Liver (tissue), 10 donors: ENCODE data around the gene KANSL2. TPM values are rescaled to one million over a fixed set of nuclear protein-coding genes. Genes with fewer than 3 reads are reported as not detected.
A peak's percentile ranks its signal among the peaks of the same experiment; 100 is the strongest.

Experiments
- DNase-seq: peaks from one replicate; pipeline ENCODE4 v3.0.0-alpha.2; 2017; ENCODE audit warnings: low spot score
- H3K27ac ChIP-seq, 2 donors: one replicate each; pipeline ENCODE4 v1.7.0; 2013; ENCODE audit warnings: inconsistent platforms in 2 of 2, low read length in 2 of 2, control low read depth in 1 of 2, low read depth in 1 of 2, mild to moderate bottlenecking in 1 of 2
- H3K27me3 ChIP-seq, 4 donors: one replicate each; pipeline versions ENCODE4 v1.6.1 to v1.7.0; 2013; ENCODE audit warnings: low read length in 3 of 4, inconsistent platforms in 1 of 4, mild to moderate bottlenecking in 1 of 4, moderate library complexity in 1 of 4; ENCODE audit not compliant: control insufficient read depth in 4 of 4, insufficient read depth in 4 of 4
- H3K36me3 ChIP-seq, 4 donors: one replicate each; pipeline versions ENCODE4 v1.6.1 to v1.7.0; 2013; ENCODE audit warnings: low read length in 3 of 4, mild to moderate bottlenecking in 3 of 4, low read depth in 1 of 4, moderate library complexity in 1 of 4; ENCODE audit not compliant: control insufficient read depth in 4 of 4, insufficient read depth in 3 of 4
- H3K4me1 ChIP-seq, 4 donors: one replicate each; pipeline versions ENCODE4 v1.6.1 to v1.7.0; 2013; ENCODE audit warnings: low read length in 3 of 4, mild to moderate bottlenecking in 3 of 4, moderate library complexity in 1 of 4; ENCODE audit not compliant: control insufficient read depth in 4 of 4, insufficient read depth in 4 of 4
- H3K4me3 ChIP-seq, 3 donors: one replicate each; pipeline versions ENCODE4 v1.6.1 to v1.7.0; 2013; ENCODE audit warnings: low read length in 3 of 3, control low read depth in 1 of 3, low read depth in 1 of 3, mild to moderate bottlenecking in 1 of 3
- H3K9ac ChIP-seq, 2 donors: one replicate each; pipeline ENCODE4 v1.7.0; 2013; ENCODE audit warnings: low read length in 2 of 2, mild to moderate bottlenecking in 2 of 2, moderate library complexity in 2 of 2, control low read depth in 1 of 2, low read depth in 1 of 2
- H3K9me3 ChIP-seq, 4 donors: one replicate each; pipeline versions ENCODE4 v1.6.1 to v1.7.0; 2013; ENCODE audit warnings: low read length in 3 of 4; ENCODE audit not compliant: control insufficient read depth in 4 of 4
- ATF3 ChIP-seq: IDR thresholded peaks from 2 replicates; pipeline ENCODE4 v1.6.1; 2016; ENCODE audit warnings: antibody characterized with exemption
- FOXA1 ChIP-seq: IDR thresholded peaks from 2 replicates; pipeline ENCODE4 v1.6.1; 2016; ENCODE audit warnings: antibody characterized with exemption
- FOXA2 ChIP-seq: IDR thresholded peaks from 2 replicates; pipeline ENCODE4 v1.6.1; 2016; ENCODE audit warnings: antibody characterized with exemption
- GABPA ChIP-seq, 2 donors: IDR thresholded peaks in 1 of 2; conservative IDR thresholded peaks in 1 of 2; 2 replicates each; pipeline ENCODE4 v1.6.1; 2016; ENCODE audit warnings: antibody characterized with exemption in 2 of 2, mild to moderate bottlenecking in 1 of 2, moderate library complexity in 1 of 2
- HNF4A ChIP-seq, 2 donors: conservative IDR thresholded peaks; 2 replicates each; pipeline ENCODE4 v1.6.1; 2016; ENCODE audit warnings: antibody characterized with exemption in 2 of 2, mild to moderate bottlenecking in 2 of 2
- HNF4G ChIP-seq: IDR thresholded peaks from 2 replicates; pipeline ENCODE4 v1.6.1; 2016; ENCODE audit warnings: antibody characterized with exemption
- JUND ChIP-seq, 2 donors: IDR thresholded peaks; 2 replicates each; pipeline ENCODE4 v1.6.1; 2016; ENCODE audit warnings: antibody characterized with exemption in 2 of 2
- RAD21 ChIP-seq, 2 donors: IDR thresholded peaks; 2 replicates each; pipeline ENCODE4 v1.6.1; 2016; ENCODE audit warnings: antibody characterized with exemption in 2 of 2, mild to moderate bottlenecking in 2 of 2
- RXRA ChIP-seq, 2 donors: IDR thresholded peaks; 2 replicates each; pipeline ENCODE4 v1.6.1; 2017 to 2018; ENCODE audit warnings: antibody characterized with exemption in 2 of 2, mild to moderate bottlenecking in 1 of 2
- YY1 ChIP-seq: IDR thresholded peaks from 2 replicates; pipeline ENCODE4 v1.6.1; 2016; ENCODE audit warnings: antibody characterized with exemption, mild to moderate bottlenecking
- WGBS: extraction: QIAGEN DNeasy Blood & Tissue Kit; methylation state at CpG from one replicate; pipeline ENCODE4 v1.1.7; 2013; 5-methylcytosine and 5-hydroxymethylcytosine counted together
- polyA plus RNA-seq, 2 donors: library from polyadenylated mRNA; stranded (reverse) in 1 of 2; unstranded in 1 of 2; fragments of 200-250 nt in 1 of 2; fragments of >200 nt in 1 of 2; fragmentation: Nextera tagmentation in 1 of 2; extraction: Ambion mirVana in 1 of 2; gene quantifications; one replicate each; pipeline versions ENCODE4 v1.2.1 to v1.2.3, GENCODE V29; 2013 to 2015
- small RNA-seq: library from RNA; depleted of rRNA; stranded (forward); fragments of <200 nt; gene quantifications from one replicate; pipeline ENCODE3, GENCODE V24; 2014
- total RNA-seq, 2 donors: library from RNA; depleted of rRNA; stranded (reverse); fragments of >200 nt; gene quantifications; one replicate each; pipeline ENCODE4 v1.2.3, GENCODE V29; 2014
- TF ChIP-seq, protein P1 (sequence below): fragments of 150-350 bp; IDR thresholded peaks from 2 replicates; pipeline ENCODE4 v1.5.1; 2017; ENCODE audit warnings: improper control_type of control experiment, low read depth, low read length; ENCODE audit not compliant: missing input control
- TF ChIP-seq, protein P2 (sequence below): IDR thresholded peaks from 2 replicates; pipeline ENCODE4 v1.6.1; 2016; ENCODE audit warnings: antibody characterized with exemption
- donor health status: healthy.
- donor health status: healthy.
- donor health status: healthy.
- donor health status: healthy.
- donor health status: healthy.

Gene KANSL2
- total and polyA plus RNA-seq, 4 donors: 7.0 to 23.0 (median 14.8) TPM

DNA sequence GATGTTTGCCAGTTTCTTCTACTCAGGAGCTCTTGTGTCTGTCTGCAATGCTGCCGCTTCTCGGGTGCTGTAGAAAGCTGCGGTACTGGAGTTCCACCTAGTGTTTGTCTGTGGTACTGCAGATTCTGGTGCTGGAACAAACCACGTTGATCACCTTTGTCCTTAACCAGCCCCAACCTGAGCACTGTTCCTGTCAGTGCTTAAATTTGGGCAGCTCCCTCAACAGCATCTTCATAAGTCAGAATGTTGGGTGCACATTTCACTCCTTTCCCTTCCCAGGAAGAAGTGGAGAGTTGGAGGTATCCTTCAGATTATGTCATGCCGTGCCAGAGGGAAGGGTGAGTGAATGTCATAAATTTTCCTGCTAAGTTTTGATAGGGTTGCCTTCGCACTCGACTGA lies 63.5 kb downstream of the KANSL2 start:
- Histone ChIP-seq H3K27me3 (peaks cover 0 to 7% (median 0%) of the 10 kb centered on the region in 4 donors), H3K4me1 (no peaks in the 10 kb centered on the region), H3K9ac (no peak overlapping the region), H3K36me3 (no peaks in the 10 kb centered on the region), H3K4me3 (no peak overlapping the region), H3K27ac (no peak overlapping the region), H3K9me3 (peaks cover 0 to 2% (median under 1%) of the 10 kb centered on the region in 4 donors)
- no peak for TF ChIP-seq ATF3
- TF ChIP-seq YY1: no peak
- TF ChIP-seq, protein P1, sequence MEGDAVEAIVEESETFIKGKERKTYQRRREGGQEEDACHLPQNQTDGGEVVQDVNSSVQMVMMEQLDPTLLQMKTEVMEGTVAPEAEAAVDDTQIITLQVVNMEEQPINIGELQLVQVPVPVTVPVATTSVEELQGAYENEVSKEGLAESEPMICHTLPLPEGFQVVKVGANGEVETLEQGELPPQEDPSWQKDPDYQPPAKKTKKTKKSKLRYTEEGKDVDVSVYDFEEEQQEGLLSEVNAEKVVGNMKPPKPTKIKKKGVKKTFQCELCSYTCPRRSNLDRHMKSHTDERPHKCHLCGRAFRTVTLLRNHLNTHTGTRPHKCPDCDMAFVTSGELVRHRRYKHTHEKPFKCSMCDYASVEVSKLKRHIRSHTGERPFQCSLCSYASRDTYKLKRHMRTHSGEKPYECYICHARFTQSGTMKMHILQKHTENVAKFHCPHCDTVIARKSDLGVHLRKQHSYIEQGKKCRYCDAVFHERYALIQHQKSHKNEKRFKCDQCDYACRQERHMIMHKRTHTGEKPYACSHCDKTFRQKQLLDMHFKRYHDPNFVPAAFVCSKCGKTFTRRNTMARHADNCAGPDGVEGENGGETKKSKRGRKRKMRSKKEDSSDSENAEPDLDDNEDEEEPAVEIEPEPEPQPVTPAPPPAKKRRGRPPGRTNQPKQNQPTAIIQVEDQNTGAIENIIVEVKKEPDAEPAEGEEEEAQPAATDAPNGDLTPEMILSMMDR: peak; percentile 94
- TF ChIP-seq HNF4A (conservative IDR thresholded peaks at IDR 0.05): no peak
- peak in 1 of 2 donors; percentile 14 for TF ChIP-seq RXRA (IDR thresholded peaks at IDR 0.05)
- no peak for TF ChIP-seq FOXA2
- peak; percentile 98 for TF ChIP-seq RAD21 (IDR thresholded peaks at IDR 0.05)
- TF ChIP-seq GABPA (IDR thresholded peaks at IDR 0.05 in 1 of 2, conservative IDR thresholded peaks at IDR 0.05 in 1 of 2): no peak
- DNase-seq: peak; percentile 72
- 25% methylated on average over 7 of the region's 7 CpGs for WGBS

GRCh38 chr12:48615681-48616080 lies 66.4 kb downstream of the KANSL2 start:
- DNase-seq: no peak
- Histone ChIP-seq H3K27me3 (peaks cover 0 to 7% (median 0%) of the 10 kb centered on the region in 4 donors), H3K36me3 (no peaks in the 10 kb centered on the region), H3K27ac (no peak overlapping the region), H3K4me3 (no peak overlapping the region), H3K4me1 (no peaks in the 10 kb centered on the region), H3K9me3 (peaks cover 0 to 7% (median under 1%) of the 10 kb centered on the region in 4 donors), H3K9ac (no peak overlapping the region)
- WGBS: 79% methylated on average over 4 of the region's 4 CpGs
- TF ChIP-seq GABPA (IDR thresholded peaks at IDR 0.05 in 1 of 2, conservative IDR thresholded peaks at IDR 0.05 in 1 of 2) (no peak), FOXA1 (no peak), JUND (IDR thresholded peaks at IDR 0.05) (no peak)
- TF ChIP-seq, protein P2, sequence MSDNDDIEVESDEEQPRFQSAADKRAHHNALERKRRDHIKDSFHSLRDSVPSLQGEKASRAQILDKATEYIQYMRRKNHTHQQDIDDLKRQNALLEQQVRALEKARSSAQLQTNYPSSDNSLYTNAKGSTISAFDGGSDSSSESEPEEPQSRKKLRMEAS: no peak

GRCh38 chr12:48613321-48613720 lies 68.7 kb downstream of the KANSL2 start:
- 56% methylated on average over 1 of the region's 1 CpG for WGBS
- no peaks in the 10 kb centered on the region for H3K4me1 ChIP-seq
- H3K36me3 ChIP-seq: no peaks in the 10 kb centered on the region
- H3K4me3 ChIP-seq: no peak overlapping the region
- peaks cover 0 to 7% (median under 1%) of the 10 kb centered on the region in 4 donors for H3K9me3 ChIP-seq
- H3K27ac ChIP-seq: no peak overlapping the region
- DNase-seq: no peak
- H3K9ac ChIP-seq: no peak overlapping the region
- no peak for TF ChIP-seq HNF4G
- H3K27me3 ChIP-seq: peaks cover 0 to 3% (median 0%) of the 10 kb centered on the region in 4 donors

Small RNA genes lying within 50 kb of the gene (small RNA-seq; reads per million reads assigned to genes)
- gene MIR1291 (not detected), gene SNORA2A (5.6 reads per million, percentile 93 among the genes with 10 or more reads in this experiment), gene SNORA2B (3.9 reads per million, percentile 91 among the genes with 10 or more reads in this experiment), gene SNORA2C (1.4 reads per million, percentile 83 among the genes with 10 or more reads in this experiment)

Other genes with a start within 250 kb of the KANSL2 start
- gene ANP32D, start 209.7 kb downstream of the KANSL2 start, total RNA-seq: not detected
- gene ANP32D, start 209.7 kb downstream of the KANSL2 start, polyA plus RNA-seq: not detected
- gene C12orf54, start 199.7 kb downstream of the KANSL2 start, total RNA-seq: not detected
- gene C12orf54, start 199.7 kb downstream of the KANSL2 start, polyA plus RNA-seq: not detected
- gene OR8S1, start 156.6 kb downstream of the KANSL2 start, total RNA-seq: not detected
- gene OR8S1, start 156.6 kb downstream of the KANSL2 start, polyA plus RNA-seq: not detected
- not detected for gene LALBA, start 112.2 kb downstream of the KANSL2 start, total RNA-seq
- not detected for gene LALBA, start 112.2 kb downstream of the KANSL2 start, polyA plus RNA-seq
- gene CCNT1, start 34.5 kb upstream of the KANSL2 start, total RNA-seq: 10 to 100 TPM; 15.9 to 18.2 TPM
- gene CCNT1, start 34.5 kb upstream of the KANSL2 start, polyA plus RNA-seq: 1 to 10 TPM; 3.2 to 4.9 TPM
- 10 to 100 TPM; 12.7 to 30.5 TPM for gene ADCY6, start 106.9 kb upstream of the KANSL2 start, total RNA-seq
- gene ADCY6, start 106.9 kb upstream of the KANSL2 start, polyA plus RNA-seq: 1 to 10 TPM; 4.3 to 8.2 TPM
- 1 to 10 TPM; 1.4 to 1.9 TPM for gene CACNB3, start 136.3 kb upstream of the KANSL2 start, total RNA-seq
- gene CACNB3, start 136.3 kb upstream of the KANSL2 start, polyA plus RNA-seq: under 1 TPM; 0.92 to 0.93 TPM
- gene DDX23, start 169.9 kb upstream of the KANSL2 start, total RNA-seq: 10 to 100 TPM; 34.4 to 60.6 TPM
- gene DDX23, start 169.9 kb upstream of the KANSL2 start, polyA plus RNA-seq: 10 to 100 TPM; 16.9 to 25.1 TPM
- 1 to 10 TPM; 7.7 to 8.5 TPM for gene RND1, start 183.6 kb upstream of the KANSL2 start, total RNA-seq
- 10 to 100 TPM in 1 of 2 donors, 1 to 10 TPM in 1; 8.5 to 16.5 TPM for gene RND1, start 183.6 kb upstream of the KANSL2 start, polyA plus RNA-seq
- 10 to 100 TPM; 28.6 to 37.3 TPM for gene FKBP11, start 243.3 kb upstream of the KANSL2 start, total RNA-seq
- gene FKBP11, start 243.3 kb upstream of the KANSL2 start, polyA plus RNA-seq: 100 to 1,000 TPM in 1 of 2 donors, 10 to 100 TPM in 1; 92.5 to 162 TPM